K562 (cell line): ENCODE data around the gene GARNL3. TPM values are rescaled to one million over a fixed set of nuclear protein-coding genes. Genes with fewer than 3 reads are reported as not detected.

Experiments used
- ATAC-seq: fragments of 200-7000 bp; cut with Tn5 transposase; 3 replicates; pipeline ENCODE4 v1.9.1; 2020; ENCODE audit warnings: moderate library complexity
- BruUV-seq: library from RNA; stranded (reverse); fragments of 400-500 nt; replicated peaks from 2 replicates; lab custom pipeline; 2021; lab: Mats Ljungman, UMichigan
- CTCF ChIA-PET: fragments of 300-600 bp; formaldehyde crosslinking; extraction: SDS; loops from one replicate; lab custom pipeline; 2021; ENCODE audit warnings: low intra/inter-chr PET ratio; lab: Yijun Ruan, JAX
- POLR2A ChIA-PET: fragments of 300-600, 350-650 bp; sonication (Branson Sonifier 250); formaldehyde crosslinking; extraction: SDS; loops from one replicate; lab custom pipeline; 2021; ENCODE audit warnings: antibody characterized with exemption, inconsistent platforms; lab: Yijun Ruan, JAX
- DNase-seq, 4 experiments: peaks; one replicate each; pipeline versions ENCODE4 v3.0.0 to v3.0.0-alpha.2; 2011 to 2018; ENCODE audit warnings: low spot score in 3 of 4, mixed read lengths in 3 of 4; ENCODE audit errors: extremely low read depth in 1 of 4
- FAIRE-seq: peaks from 2 replicates; lab custom pipeline; 2011; peaks lifted over from hg19 to GRCh38; lab: Jason Lieb, UNC
- H2AFZ ChIP-seq: 2 replicates; pipeline ENCODE4 v1.6.0; 2011; ENCODE audit warnings: low read depth, low read length, control low read depth, inconsistent platforms
- H3K27ac ChIP-seq: fragments of 200-600 bp; 3 replicates; pipeline ENCODE4 v1.8.0; 2011; ENCODE audit warnings: low read depth, mild to moderate bottlenecking, control low read depth, inconsistent platforms, low read length, moderate library complexity, mixed read lengths; ENCODE audit errors: extremely low read depth
- H3K27me3 ChIP-seq, 2 experiments: fragments of 300-600 bp in 1 of 2; 2 replicates in 1 of 2; 3 replicates in 1 of 2; pipeline versions ENCODE4 v1.6.0 to v1.8.0; 2011; ENCODE audit warnings: inconsistent platforms in 2 of 2, low read length in 2 of 2, mild to moderate bottlenecking in 1 of 2, mixed read lengths in 1 of 2, moderate library complexity in 1 of 2; ENCODE audit not compliant: control insufficient read depth in 2 of 2, insufficient read depth in 2 of 2
- H3K36me3 ChIP-seq: fragments of 300-600 bp; 3 replicates; pipeline ENCODE4 v1.8.0; 2011; ENCODE audit warnings: mild to moderate bottlenecking, low read length, inconsistent platforms; ENCODE audit not compliant: control insufficient read depth, insufficient read depth
- H3K4me1 ChIP-seq, 2 experiments: fragments of 200-600 bp in 1 of 2; replicated peaks in 1 of 2; 2 replicates in 1 of 2; 3 replicates in 1 of 2; pipeline versions ENCODE4 v1.5.1 to v1.8.0; 2011; ENCODE audit warnings: inconsistent platforms in 2 of 2, low read length in 2 of 2, mild to moderate bottlenecking in 1 of 2, mixed read lengths in 1 of 2, moderate library complexity in 1 of 2; ENCODE audit not compliant: control insufficient read depth in 2 of 2, insufficient read depth in 2 of 2
- H3K4me2 ChIP-seq: 2 replicates; pipeline ENCODE4 v1.6.1; 2011; ENCODE audit warnings: low read length, control low read depth, inconsistent platforms, mixed read lengths; ENCODE audit not compliant: insufficient read depth
- H3K4me3 ChIP-seq: fragments of 200-600 bp; sonication (generic), shearing (Covaris generic); 2 replicates; pipeline ENCODE4 v1.5.1; 2016; ENCODE audit warnings: control low read depth, inconsistent platforms
- H3K79me2 ChIP-seq: fragments of 200-600 bp; 3 replicates; pipeline ENCODE4 v1.8.0; 2011; ENCODE audit warnings: low read length, inconsistent platforms; ENCODE audit not compliant: control insufficient read depth, insufficient read depth
- H3K9ac ChIP-seq, 2 experiments: 2 replicates each; pipeline versions ENCODE4 v1.6.0 to v1.6.1; 2011; ENCODE audit warnings: low read depth in 2 of 2, low read length in 2 of 2, control low read depth in 1 of 2, inconsistent platforms in 1 of 2, mild to moderate bottlenecking in 1 of 2, mixed read lengths in 1 of 2; ENCODE audit not compliant: insufficient read depth in 1 of 2
- H3K9me1 ChIP-seq: one replicate; pipeline ENCODE4 v1.6.0; 2011; ENCODE audit warnings: inconsistent platforms, mild to moderate bottlenecking, low read length, moderate library complexity; ENCODE audit not compliant: control insufficient read depth, insufficient read depth
- H3K9me3 ChIP-seq: replicated peaks from 2 replicates; pipeline ENCODE4 v1.5.1; 2011; ENCODE audit warnings: low read depth, low read length, inconsistent platforms; ENCODE audit not compliant: control insufficient read depth, insufficient read depth
- H4K20me1 ChIP-seq: replicated peaks from 2 replicates; pipeline ENCODE4 v1.6.1; 2011; ENCODE audit warnings: low read length, inconsistent platforms, mixed read lengths; ENCODE audit not compliant: control insufficient read depth, insufficient read depth
- RBM25 ChIP-seq: fragments of 200-400 bp; formaldehyde crosslinking; IDR thresholded peaks from 2 replicates; pipeline ENCODE4 v1.6.1; 2018; ENCODE audit warnings: low read length, low read depth, moderate library complexity; ENCODE audit not compliant: severe bottlenecking
- ZFP36 ChIP-seq: fragments of 150-350 bp; IDR thresholded peaks from 2 replicates; pipeline ENCODE4 v1.6.1; 2018; ENCODE audit warnings: low read length, low read depth; ENCODE audit not compliant: partially characterized antibody
- WGBS: fragments of 100-300 bp; shearing (Covaris generic); methylation state at CpG from one replicate; pipeline ENCODE4 v1.1.6; 2016; ENCODE audit warnings: low coverage, mixed read lengths; ENCODE audit not compliant: insufficient coverage; ENCODE audit errors: missing lambda C conversion rate; 5-methylcytosine and 5-hydroxymethylcytosine counted together
- in situ Hi-C: fragments of 300-500 bp; cut with MboI; formaldehyde crosslinking; loops from 4 replicates; pipeline ENCODE4 v1.15.0; 2018; ENCODE audit warnings: inconsistent platforms, mixed read lengths
- intact Hi-C: fragments of 100-400 bp; cut with micrococcal nuclease; formaldehyde crosslinking; loops from 2 replicates; pipeline ENCODE4 v1.14.2; 2022
- polyA plus RNA-seq, 8 experiments: library from polyadenylated mRNA; depleted of rRNA in 4 of 8; stranded (reverse) in 5 of 8; unstranded in 3 of 8; fragments of >200 nt; fragmentation: Nextera tagmentation in 2 of 8; fragmentation: Illumina TruSeq in 1 of 8; extraction: Ambion mirVana in 2 of 8; extraction: Trizol in 1 of 8; gene quantifications; 2 replicates each; pipeline versions ENCODE4 v1.2.1 to v1.2.3, GENCODE V29; 2011 to 2014; ENCODE audit warnings: inconsistent platforms in 1 of 8, missing spikeins in 1 of 8
- total RNA-seq, 7 experiments: library from RNA; depleted of rRNA in 6 of 7; stranded (reverse); fragments of >200 nt in 6 of 7; fragmentation: Illumina TruSeq in 2 of 7; extraction: Trizol in 2 of 7; gene quantifications; 2 replicates each; pipeline versions ENCODE4 v1.2.1 to v1.2.3, GENCODE V29; 2011 to 2021; ENCODE audit warnings: low replicate concordance in 1 of 7
- TF ChIP-seq, protein P1 (sequence below): sonication (generic); formaldehyde crosslinking; IDR thresholded peaks from 2 replicates; pipeline ENCODE4 v1.8.0; 2022; ENCODE audit warnings: mild to moderate bottlenecking, missing genetic modification reagents

GARNL3 gene
- total and polyA plus RNA-seq, 9 of the 15 experiments (the other 6 are each of a cell fraction or from before 2014, with no cell fraction given) = 0.35 to 2.7 (median 1.6) TPM

DNA sequence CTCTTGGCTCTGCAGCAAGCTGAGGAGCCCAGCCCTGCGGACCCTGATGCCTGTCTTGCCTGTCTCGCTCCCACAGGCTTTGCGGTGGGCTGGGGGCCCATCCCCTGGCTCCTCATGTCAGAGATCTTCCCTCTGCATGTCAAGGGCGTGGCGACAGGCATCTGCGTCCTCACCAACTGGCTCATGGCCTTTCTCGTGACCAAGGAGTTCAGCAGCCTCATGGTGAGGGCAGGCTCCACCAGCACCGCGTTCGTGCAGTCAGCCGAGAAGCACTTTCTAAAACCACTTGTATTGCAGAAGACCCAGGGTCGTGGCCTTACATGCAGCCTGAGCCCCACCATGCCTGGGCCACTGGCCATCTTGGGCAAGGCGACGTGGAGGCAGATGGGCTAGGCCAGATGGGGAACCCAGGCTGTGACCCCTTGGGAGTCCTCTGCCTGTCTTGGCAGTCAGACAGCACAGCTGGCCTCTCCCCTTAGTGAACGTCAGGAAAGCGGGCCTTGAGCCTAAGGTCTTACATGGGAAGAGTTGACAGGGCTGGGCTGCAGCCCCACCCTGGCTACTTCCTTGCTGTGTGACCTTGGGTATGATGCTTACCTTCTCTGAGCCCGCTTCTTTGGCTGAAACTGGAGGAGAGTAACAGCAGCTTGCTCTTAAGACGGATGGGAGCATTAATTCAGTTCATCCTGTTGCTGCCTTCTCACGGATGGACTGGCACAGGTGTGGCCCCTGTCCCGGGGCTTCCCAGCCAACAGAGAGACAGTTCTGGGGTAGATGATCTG lies 141.0 kb downstream of the GARNL3 start:
- Histone ChIP-seq H3K4me3 (no peak overlapping the region), H3K36me3 (no peaks in the 10 kb centered on the region), H3K4me2 (no peak overlapping the region), H3K9ac (peak overlapping the region in 1 of 2 experiments; percentile 61; a peak in 2 of 4 replicates), H3K79me2 (no peaks in the 10 kb centered on the region), H3K27ac (no peak overlapping the region), H3K4me1 (peaks cover 2 to 40% of the 10 kb centered on the region in 2 experiments; a peak in 4 of 5 replicates), H3K9me3 (no peaks in the 10 kb centered on the region), H3K9me1 (peaks cover 6% of the 10 kb centered on the region), H3K27me3 (no peaks in the 10 kb centered on the region), H4K20me1 (no peaks in the 10 kb centered on the region; the same call in 1 of the 2 replicates), H2AFZ (no peak overlapping the region)
- FAIRE-seq (no peak), DNase-seq (no peak), ATAC-seq (no peak)
- in situ Hi-C loops (no loop called here), intact Hi-C loops (no loop called here)
- BruUV-seq = no TSS peak
- TF ChIP-seq, protein P1, sequence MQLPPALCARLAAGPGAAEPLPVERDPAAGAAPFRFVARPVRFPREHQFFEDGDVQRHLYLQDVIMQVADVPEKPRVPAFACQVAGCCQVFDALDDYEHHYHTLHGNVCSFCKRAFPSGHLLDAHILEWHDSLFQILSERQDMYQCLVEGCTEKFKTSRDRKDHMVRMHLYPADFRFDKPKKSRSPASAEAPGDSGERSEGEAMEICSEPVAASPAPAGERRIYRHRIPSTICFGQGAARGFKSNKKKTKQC (CRISPR knock-in tag) = no peak
- TF ChIP-seq ZFP36 (peak; percentile 70), RBM25 (peak; percentile 52)
- ChIA-PET CTCF (no interaction called here), POLR2A (interaction anchor here (0.6 to 1.0 kb wide), 2 partner anchors 17 to 150 kb away, joined by 3 read pairs; no protein-coding TSS in a partner anchor)
- 80% methylated on average over 14 of the region's 20 CpGs for WGBS
